OCI-LY3 (cell line): ENCODE results near the gene MPRIP.

Experiments used
- CTCF ChIP-seq: fragments of 200-600, 300-600 bp; sonication (generic); IDR thresholded peaks from 2 replicates; pipeline ENCODE4 v1.5.1; 2014; ENCODE audit warnings: antibody characterized with exemption, low read length, low read depth
- EZH2phosphoT487 ChIP-seq: fragments of 200-600 bp; shearing (Covaris generic); IDR thresholded peaks from 2 replicates; pipeline ENCODE4 v1.6.1; 2018; ENCODE audit warnings: antibody characterized with exemption, mixed run types, low read depth

- TF ChIP-seq CTCF (no peak), EZH2phosphoT487 (no peak)
These were observed 78.9 kb downstream of the MPRIP start for GRCh38 chr17:17121162-17121561.
